GM23338 (cell line): ENCODE measurements around the gene HOXD1. TPM values are rescaled to one million over a fixed set of nuclear protein-coding genes. Genes with fewer than 3 reads are reported as not detected.

Experiments used
- ETS1 ChIP-seq: IDR thresholded peaks from 2 replicates; pipeline ENCODE4 v1.6.1; 2016; ENCODE audit warnings: antibody characterized with exemption
- EZH2 ChIP-seq: fragments of 200-600 bp; sonication (generic); IDR thresholded peaks from one replicate; pipeline ENCODE4 v1.8.0; 2017; ENCODE audit warnings: antibody characterized with exemption, mild to moderate bottlenecking, low read depth; ENCODE audit not compliant: unreplicated experiment
- EZH2phosphoT487 ChIP-seq: fragments of 200-600 bp; sonication (generic); IDR thresholded peaks from one replicate; pipeline ENCODE4 v1.8.1; 2018; ENCODE audit warnings: antibody characterized with exemption; ENCODE audit not compliant: unreplicated experiment
- NANOG ChIP-seq: IDR thresholded peaks from 2 replicates; pipeline ENCODE4 v1.6.1; 2016; ENCODE audit warnings: antibody characterized with exemption, borderline replicate concordance
- REST ChIP-seq: IDR thresholded peaks from one replicate; pipeline ENCODE4 v1.6.1; 2018; ENCODE audit warnings: antibody characterized with exemption; ENCODE audit not compliant: unreplicated experiment
- STAT1 ChIP-seq: IDR thresholded peaks from one replicate; pipeline ENCODE4 v1.6.1; 2016; ENCODE audit warnings: antibody characterized with exemption; ENCODE audit not compliant: unreplicated experiment
- ZNF114 ChIP-seq: fragments of 250-450 bp; sonication (Bioruptor Pico); IDR thresholded peaks from 2 replicates; pipeline ENCODE4 v1.5.0; 2020; ENCODE audit warnings: mild to moderate bottlenecking, moderate library complexity
- ZNF331 ChIP-seq: fragments of 250-450 bp; sonication (Bioruptor Pico); IDR thresholded peaks from 2 replicates; pipeline ENCODE4 v1.5.0; 2020; ENCODE audit warnings: low read depth, mild to moderate bottlenecking, moderate library complexity
- ZNF462 ChIP-seq: fragments of 250-450 bp; sonication (Bioruptor Pico); IDR thresholded peaks from 2 replicates; pipeline ENCODE4 v1.5.0; 2020; ENCODE audit warnings: mild to moderate bottlenecking, moderate library complexity
- polyA plus RNA-seq: library from polyadenylated mRNA; unstranded; fragments of >200 nt; fragmentation: Nextera tagmentation; extraction: Ambion mirVana; gene quantifications from 2 replicates; pipeline ENCODE4 v1.2.1, GENCODE V29; 2016
- total RNA-seq: library from RNA; depleted of rRNA; stranded (reverse); fragments of >200 nt; shearing (Covaris generic); gene quantifications from 2 replicates; pipeline ENCODE4 v1.2.3, GENCODE V29; 2014

Gene HOXD1
- total and polyA plus RNA-seq, 2 experiments from 2014 or later, result not detected

GRCh38 chr2:176202491-176202890 is 14.0 kb downstream of the HOXD1 start (continued):
- no peak for TF ChIP-seq ZNF462
- no peak for TF ChIP-seq REST
- TF ChIP-seq EZH2, result no peak
- no peak for TF ChIP-seq ETS1
- TF ChIP-seq NANOG, result no peak
- no peak for TF ChIP-seq ZNF114 (CRISPR knock-in tag)
- TF ChIP-seq STAT1, result no peak
- TF ChIP-seq EZH2phosphoT487, result no peak
- no peak for TF ChIP-seq ZNF331 (CRISPR knock-in tag)
